PFSK-1 (cell line): ENCODE measurements around the gene EPHA6.

Source experiments
- POLR2AphosphoS5 ChIP-seq: IDR thresholded peaks from 2 replicates; pipeline ENCODE4 v1.6.1; 2012; ENCODE audit warnings: low read depth, mild to moderate bottlenecking, control low read depth, low read length, moderate library complexity
- SIN3A ChIP-seq: IDR thresholded peaks from 2 replicates; pipeline ENCODE4 v1.6.1; 2012; ENCODE audit warnings: mild to moderate bottlenecking, low read length, moderate library complexity, borderline replicate concordance; ENCODE audit not compliant: insufficient read depth
- TAF1 ChIP-seq: IDR thresholded peaks from 2 replicates; pipeline ENCODE4 v1.6.1; 2012; ENCODE audit warnings: low read length, control low read depth, borderline replicate concordance; ENCODE audit not compliant: insufficient read depth
- TF ChIP-seq, protein P1 (sequence below), 2 experiments: IDR thresholded peaks; 2 replicates each; pipeline versions ENCODE4 v1.6.1 to v1.8.0; 2011 to 2012; ENCODE audit warnings: low read depth in 2 of 2, low read length in 2 of 2, control low read depth in 1 of 2, inconsistent platforms in 1 of 2, mild to moderate bottlenecking in 1 of 2, moderate library complexity in 1 of 2; ENCODE audit not compliant: insufficient read depth in 1 of 2

- TF ChIP-seq POLR2AphosphoS5 = no peak
- TF ChIP-seq, protein P1, sequence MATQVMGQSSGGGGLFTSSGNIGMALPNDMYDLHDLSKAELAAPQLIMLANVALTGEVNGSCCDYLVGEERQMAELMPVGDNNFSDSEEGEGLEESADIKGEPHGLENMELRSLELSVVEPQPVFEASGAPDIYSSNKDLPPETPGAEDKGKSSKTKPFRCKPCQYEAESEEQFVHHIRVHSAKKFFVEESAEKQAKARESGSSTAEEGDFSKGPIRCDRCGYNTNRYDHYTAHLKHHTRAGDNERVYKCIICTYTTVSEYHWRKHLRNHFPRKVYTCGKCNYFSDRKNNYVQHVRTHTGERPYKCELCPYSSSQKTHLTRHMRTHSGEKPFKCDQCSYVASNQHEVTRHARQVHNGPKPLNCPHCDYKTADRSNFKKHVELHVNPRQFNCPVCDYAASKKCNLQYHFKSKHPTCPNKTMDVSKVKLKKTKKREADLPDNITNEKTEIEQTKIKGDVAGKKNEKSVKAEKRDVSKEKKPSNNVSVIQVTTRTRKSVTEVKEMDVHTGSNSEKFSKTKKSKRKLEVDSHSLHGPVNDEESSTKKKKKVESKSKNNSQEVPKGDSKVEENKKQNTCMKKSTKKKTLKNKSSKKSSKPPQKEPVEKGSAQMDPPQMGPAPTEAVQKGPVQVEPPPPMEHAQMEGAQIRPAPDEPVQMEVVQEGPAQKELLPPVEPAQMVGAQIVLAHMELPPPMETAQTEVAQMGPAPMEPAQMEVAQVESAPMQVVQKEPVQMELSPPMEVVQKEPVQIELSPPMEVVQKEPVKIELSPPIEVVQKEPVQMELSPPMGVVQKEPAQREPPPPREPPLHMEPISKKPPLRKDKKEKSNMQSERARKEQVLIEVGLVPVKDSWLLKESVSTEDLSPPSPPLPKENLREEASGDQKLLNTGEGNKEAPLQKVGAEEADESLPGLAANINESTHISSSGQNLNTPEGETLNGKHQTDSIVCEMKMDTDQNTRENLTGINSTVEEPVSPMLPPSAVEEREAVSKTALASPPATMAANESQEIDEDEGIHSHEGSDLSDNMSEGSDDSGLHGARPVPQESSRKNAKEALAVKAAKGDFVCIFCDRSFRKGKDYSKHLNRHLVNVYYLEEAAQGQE (IDR thresholded peaks at IDR 0.05; ENCODE audit: insufficient read depth in 1 of 2, low read depth in 2 of 2, low read length in 2 of 2) = no peak
- TF ChIP-seq SIN3A = no peak
- no peak for TF ChIP-seq TAF1
Observed at GRCh38 chr3:97278506-97278905, 464.1 kb downstream of the EPHA6 start.
